ENCODE data around the gene CCDC60.

DNA sequence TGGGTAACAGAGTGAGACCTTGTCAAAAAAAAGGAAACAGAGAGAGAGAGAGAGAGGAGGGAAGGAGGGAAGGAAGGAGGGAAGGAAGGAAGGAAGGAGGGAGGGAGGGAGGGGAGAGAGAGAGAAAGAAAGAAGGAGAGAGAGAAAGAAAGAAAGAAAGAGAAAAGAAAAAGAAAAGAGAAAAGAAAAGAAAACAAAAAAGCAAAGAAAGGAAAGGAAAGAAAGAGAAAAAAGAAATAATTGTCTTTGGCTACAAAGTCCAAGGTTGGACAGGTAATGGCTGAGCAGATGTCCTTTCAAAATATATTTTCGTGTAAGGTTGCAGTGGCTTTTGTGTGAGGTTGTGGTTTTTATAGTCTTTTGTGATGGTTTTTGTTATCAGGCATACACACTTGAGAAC, 21.6 kb upstream of the CCDC60 start:
- TF ChIP-seq, protein P1, sequence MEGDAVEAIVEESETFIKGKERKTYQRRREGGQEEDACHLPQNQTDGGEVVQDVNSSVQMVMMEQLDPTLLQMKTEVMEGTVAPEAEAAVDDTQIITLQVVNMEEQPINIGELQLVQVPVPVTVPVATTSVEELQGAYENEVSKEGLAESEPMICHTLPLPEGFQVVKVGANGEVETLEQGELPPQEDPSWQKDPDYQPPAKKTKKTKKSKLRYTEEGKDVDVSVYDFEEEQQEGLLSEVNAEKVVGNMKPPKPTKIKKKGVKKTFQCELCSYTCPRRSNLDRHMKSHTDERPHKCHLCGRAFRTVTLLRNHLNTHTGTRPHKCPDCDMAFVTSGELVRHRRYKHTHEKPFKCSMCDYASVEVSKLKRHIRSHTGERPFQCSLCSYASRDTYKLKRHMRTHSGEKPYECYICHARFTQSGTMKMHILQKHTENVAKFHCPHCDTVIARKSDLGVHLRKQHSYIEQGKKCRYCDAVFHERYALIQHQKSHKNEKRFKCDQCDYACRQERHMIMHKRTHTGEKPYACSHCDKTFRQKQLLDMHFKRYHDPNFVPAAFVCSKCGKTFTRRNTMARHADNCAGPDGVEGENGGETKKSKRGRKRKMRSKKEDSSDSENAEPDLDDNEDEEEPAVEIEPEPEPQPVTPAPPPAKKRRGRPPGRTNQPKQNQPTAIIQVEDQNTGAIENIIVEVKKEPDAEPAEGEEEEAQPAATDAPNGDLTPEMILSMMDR (IDR thresholded peaks at IDR 0.05; ENCODE audit: low read depth, low read length, poor library complexity, severe bottlenecking), result no peak
- TF ChIP-seq EZH2phosphoT487 (IDR thresholded peaks at IDR 0.05; ENCODE audit: borderline replicate concordance, low read length), result no peak

All from DOHH2 (cell line).